Neuronal stem cell (in vitro differentiated cells): Measurements from ENCODE around the gene GIPC3.

ENCODE experiments used
- DNase-seq: peaks from one replicate; pipeline ENCODE4 v3.0.0-alpha.2; 2013; ENCODE audit warnings: low spot score
- H2AFZ ChIP-seq: one replicate; pipeline ENCODE4 v1.6.1; 2013; ENCODE audit warnings: mild to moderate bottlenecking, low read length, inconsistent platforms
- H2AK5ac ChIP-seq: 2 replicates; pipeline ENCODE4 v1.6.1; 2013; ENCODE audit warnings: low read depth, mild to moderate bottlenecking, inconsistent platforms, low read length, moderate library complexity, mixed read lengths
- H2BK120ac ChIP-seq: 2 replicates; pipeline ENCODE4 v1.6.1; 2013; ENCODE audit warnings: low read depth, mild to moderate bottlenecking, inconsistent platforms, low read length, moderate library complexity, mixed read lengths
- H2BK12ac ChIP-seq: one replicate; pipeline ENCODE4 v1.6.1; 2013; ENCODE audit warnings: low read length, inconsistent platforms
- H2BK15ac ChIP-seq: 2 replicates; pipeline ENCODE4 v1.6.1; 2013; ENCODE audit warnings: mild to moderate bottlenecking, low read length, inconsistent platforms, mixed read lengths
- H2BK5ac ChIP-seq: one replicate; pipeline ENCODE4 v1.6.1; 2013; ENCODE audit warnings: inconsistent platforms, mild to moderate bottlenecking, low read length, moderate library complexity
- H3K14ac ChIP-seq: one replicate; pipeline ENCODE4 v1.6.1; 2013; ENCODE audit warnings: low read length, inconsistent platforms
- H3K18ac ChIP-seq: 2 replicates; pipeline ENCODE4 v1.6.1; 2013; ENCODE audit warnings: low read length, inconsistent platforms
- H3K23ac ChIP-seq: 2 replicates; pipeline ENCODE4 v1.6.1; 2013; ENCODE audit warnings: low read depth, mild to moderate bottlenecking, mixed read lengths, low read length, inconsistent platforms; ENCODE audit not compliant: poor library complexity
- H3K27ac ChIP-seq: replicated peaks from 3 replicates; pipeline ENCODE4 v1.5.1; 2013; ENCODE audit warnings: low read length, inconsistent platforms
- H3K27me3 ChIP-seq, 3 experiments: 2 replicates each; pipeline ENCODE4 v1.6.1; 2013; ENCODE audit warnings: low read length in 3 of 3, mild to moderate bottlenecking in 2 of 3, inconsistent platforms in 1 of 3, low read depth in 1 of 3, mixed read lengths in 1 of 3, moderate library complexity in 1 of 3; ENCODE audit not compliant: control insufficient read depth in 3 of 3, insufficient read depth in 3 of 3
- H3K36me3 ChIP-seq, 2 donors: replicated peaks in 1 of 2; 2 replicates each; pipeline ENCODE4 v1.6.1; 2013; ENCODE audit warnings: low read length in 2 of 2; ENCODE audit not compliant: control insufficient read depth in 2 of 2, insufficient read depth in 2 of 2
- H3K4ac ChIP-seq: 2 replicates; pipeline ENCODE4 v1.6.1; 2013; ENCODE audit warnings: inconsistent platforms, mild to moderate bottlenecking, low read length, moderate library complexity
- H3K4me1 ChIP-seq, 2 donors: 1 replicate in 1 of 2; 2 replicates in 1 of 2; pipeline ENCODE4 v1.6.1; 2013; ENCODE audit warnings: low read length in 2 of 2, low read depth in 1 of 2; ENCODE audit not compliant: control insufficient read depth in 2 of 2, insufficient read depth in 1 of 2
- H3K4me2 ChIP-seq: one replicate; pipeline ENCODE4 v1.6.1; 2013; ENCODE audit warnings: mild to moderate bottlenecking, low read length, inconsistent platforms; ENCODE audit not compliant: insufficient read depth, poor library complexity, severe bottlenecking
- H3K4me3 ChIP-seq, 2 donors: 2 replicates each; pipeline ENCODE4 v1.5.1; 2013; ENCODE audit warnings: low read length in 2 of 2, mild to moderate bottlenecking in 2 of 2, inconsistent platforms in 1 of 2, moderate library complexity in 1 of 2
- H3K79me1 ChIP-seq: one replicate; pipeline ENCODE4 v1.6.1; 2013; ENCODE audit warnings: low read depth, mild to moderate bottlenecking, inconsistent platforms, low read length, moderate library complexity
- H3K9ac ChIP-seq: one replicate; pipeline ENCODE4 v1.6.1; 2013; ENCODE audit warnings: mild to moderate bottlenecking, low read depth, low read length, inconsistent platforms; ENCODE audit not compliant: poor library complexity
- H3K9me3 ChIP-seq, 2 donors: replicated peaks in 1 of 2; 2 replicates each; pipeline versions ENCODE3 to v1.6.1; 2013; ENCODE audit warnings: low read length in 2 of 2, mild to moderate bottlenecking in 2 of 2, inconsistent platforms in 1 of 2, low read depth in 1 of 2, mixed read lengths in 1 of 2, moderate library complexity in 1 of 2; ENCODE audit not compliant: control insufficient read depth in 2 of 2, insufficient read depth in 1 of 2
- H4K8ac ChIP-seq: one replicate; pipeline ENCODE4 v1.6.1; 2013; ENCODE audit warnings: low read depth, mild to moderate bottlenecking, inconsistent platforms, low read length, moderate library complexity
- H4K91ac ChIP-seq: one replicate; pipeline ENCODE4 v1.6.1; 2013; ENCODE audit warnings: low read length, low read depth, mild to moderate bottlenecking, inconsistent platforms; ENCODE audit not compliant: poor library complexity
- WGBS, 2 donors: extraction: QIAGEN DNeasy Blood & Tissue Kit; methylation state at CpG; one replicate each; pipeline ENCODE4 v1.1.7; 2013; ENCODE audit warnings: missing lambda C conversion rate in 2 of 2, mixed read lengths in 1 of 2; ENCODE audit not compliant: insufficient read length in 2 of 2, insufficient replicate concordance in 1 of 2; ENCODE audit errors: extremely low coverage in 2 of 2; 5-methylcytosine and 5-hydroxymethylcytosine counted together

Gene GIPC3

GRCh38 chr19:3621689-3622088 lies 36.4 kb downstream of the GIPC3 start:
- H3K4me2 ChIP-seq, result no peak overlapping the region
- H3K4me1 ChIP-seq, result peaks cover 2 to 6% of the 10 kb centered on the region in 2 donors
- no peak overlapping the region for H4K8ac ChIP-seq
- no peak overlapping the region for H3K23ac ChIP-seq
- no peak overlapping the region for H2BK12ac ChIP-seq
- no peak overlapping the region for H3K18ac ChIP-seq
- H3K14ac ChIP-seq, result no peak overlapping the region
- H2AFZ ChIP-seq, result no peak overlapping the region
- no peak overlapping the region for H2BK15ac ChIP-seq
- H3K4ac ChIP-seq, result no peak overlapping the region
- no peak overlapping the region for H2AK5ac ChIP-seq
- no peaks in the 10 kb centered on the region for H3K9me3 ChIP-seq
- peaks cover 0 to 48% of the 10 kb centered on the region in 2 donors for H3K36me3 ChIP-seq
- no peak overlapping the region for H2BK5ac ChIP-seq
- no peaks in the 10 kb centered on the region for H3K27me3 ChIP-seq
- H3K79me1 ChIP-seq, result peaks cover 16% of the 10 kb centered on the region
- H3K9ac ChIP-seq, result no peak overlapping the region
- no peak for DNase-seq
- H2BK120ac ChIP-seq, result no peak overlapping the region
- H4K91ac ChIP-seq, result no peak overlapping the region
- WGBS, 2 donors, result no CpG with 5 or more reads among the region's 15 CpGs
- H3K27ac ChIP-seq, result no peak overlapping the region
- no peak overlapping the region for H3K4me3 ChIP-seq

GRCh38 chr19:3622224-3622623 lies 36.9 kb downstream of the GIPC3 start:
- peaks cover 2 to 6% of the 10 kb centered on the region in 2 donors for H3K4me1 ChIP-seq
- no CpG with 5 or more reads among the region's 12 CpGs for WGBS, 2 donors

GRCh38 chr19:3623716-3624115 lies 38.4 kb downstream of the GIPC3 start:
- Histone ChIP-seq H3K23ac (no peak overlapping the region), H3K18ac (no peak overlapping the region), H3K36me3 (peaks cover 0 to 37% of the 10 kb centered on the region in 2 donors), H3K79me1 (peaks cover 16% of the 10 kb centered on the region), H3K14ac (no peak overlapping the region), H2AFZ (no peak overlapping the region), H3K27ac (no peak overlapping the region), H3K9ac (no peak overlapping the region), H4K91ac (no peak overlapping the region), H2BK5ac (no peak overlapping the region), H4K8ac (no peak overlapping the region), H3K4me2 (no peak overlapping the region), H2BK12ac (no peak overlapping the region), H2AK5ac (no peak overlapping the region), H3K4ac (no peak overlapping the region), H2BK15ac (no peak overlapping the region), H3K4me3 (no peak overlapping the region), H2BK120ac (no peak overlapping the region), H3K27me3 (no peaks in the 10 kb centered on the region), H3K4me1 (peaks cover 2 to 6% of the 10 kb centered on the region in 2 donors), H3K9me3 (peaks cover 0 to 2% of the 10 kb centered on the region in 2 donors)
- no peak for DNase-seq
- no CpG with 5 or more reads among the region's 34 CpGs for WGBS, 2 donors

More at GRCh38 chr19:3622224-3622623, 36.9 kb downstream of the GIPC3 start:
- no peak overlapping the region for H2BK120ac ChIP-seq
- no peak overlapping the region for H3K4ac ChIP-seq
- H3K4me3 ChIP-seq, result peak overlapping the region in 1 of 2 donors; percentile 37
- H3K18ac ChIP-seq, result no peak overlapping the region
- no peak overlapping the region for H2AFZ ChIP-seq
- no peak for DNase-seq
- H3K27me3 ChIP-seq, result no peaks in the 10 kb centered on the region
- H3K79me1 ChIP-seq, result peaks cover 16% of the 10 kb centered on the region
- no peak overlapping the region for H4K8ac ChIP-seq
- no peaks in the 10 kb centered on the region for H3K9me3 ChIP-seq
- H3K9ac ChIP-seq, result no peak overlapping the region
- no peak overlapping the region for H3K27ac ChIP-seq
- H4K91ac ChIP-seq, result no peak overlapping the region
- H3K23ac ChIP-seq, result no peak overlapping the region
- H2BK5ac ChIP-seq, result no peak overlapping the region
- H2BK12ac ChIP-seq, result no peak overlapping the region
- H3K14ac ChIP-seq, result no peak overlapping the region
- no peak overlapping the region for H2AK5ac ChIP-seq
- H3K4me2 ChIP-seq, result no peak overlapping the region
- peaks cover 0 to 44% of the 10 kb centered on the region in 2 donors for H3K36me3 ChIP-seq
- H2BK15ac ChIP-seq, result no peak overlapping the region

GRCh38 chr19:3625996-3626472 lies 40.8 kb downstream of the GIPC3 start:
- Histone ChIP-seq H3K23ac (no peak overlapping the region), H3K4me2 (peak overlapping the region; percentile 84), H3K4me1 (peaks cover 2 to 6% of the 10 kb centered on the region in 2 donors), H3K18ac (no peak overlapping the region), H4K91ac (no peak overlapping the region), H3K27me3 (no peaks in the 10 kb centered on the region), H3K27ac (no peak overlapping the region), H2AK5ac (no peak overlapping the region), H3K4me3 (peak overlapping the region; percentile 86 to 95), H4K8ac (no peak overlapping the region), H3K9me3 (peaks cover 0 to 2% of the 10 kb centered on the region in 2 donors), H2BK15ac (no peak overlapping the region), H2BK5ac (peak overlapping the region; percentile 89), H2AFZ (peak overlapping the region; percentile 90), H3K4ac (no peak overlapping the region), H3K36me3 (peaks cover 0 to 28% of the 10 kb centered on the region in 2 donors), H2BK120ac (no peak overlapping the region), H3K14ac (no peak overlapping the region), H3K9ac (peak overlapping the region; percentile 95), H2BK12ac (no peak overlapping the region), H3K79me1 (peaks cover 11% of the 10 kb centered on the region)
- no peak for DNase-seq
- WGBS, 2 donors, result no CpG with 5 or more reads among the region's 21 CpGs
